GM19043 (cell line): ENCODE measurements around the gene DEFB132.
"Not testable (repeated sequence)": the region's sequence is repeated elsewhere in the genome, so short reads cannot be mapped to it uniquely, and the experiment has no call there.

ENCODE experiments used
- ATAC-seq: cut with Tn5 transposase; IDR thresholded peaks from one replicate; pipeline ENCODE4 v1.9.1; 2021; ENCODE audit warnings: low read depth; ENCODE audit not compliant: unreplicated experiment

Gene DEFB132

GRCh38 chr20:257419-257818 is at the start of gene DEFB132:
DEFB132 (plus strand) TSS chr20:257724; CDS start chr20:257779, 55 bp downstream.
- ATAC-seq: no peak

- no peak for ATAC-seq
Observed at GRCh38 chr20:208942-209566, 48.5 kb upstream of the DEFB132 start.

- no peak for ATAC-seq
Observed at GRCh38 chr20:210809-211502, 46.6 kb upstream of the DEFB132 start.

GRCh38 chr20:214383-214782 is 43.1 kb upstream of the DEFB132 start:
- ATAC-seq: no peak

- no peak for ATAC-seq
Observed at GRCh38 chr20:215796-216195, 41.7 kb upstream of the DEFB132 start.

GRCh38 chr20:217266-217665 is 40.3 kb upstream of the DEFB132 start:
- ATAC-seq: no peak

- no peak for ATAC-seq
Observed at GRCh38 chr20:219290-220115, 38.0 kb upstream of the DEFB132 start.

- ATAC-seq: no peak
Observed at GRCh38 chr20:221258-221830, 36.2 kb upstream of the DEFB132 start.

GRCh38 chr20:225879-226278 is 31.6 kb upstream of the DEFB132 start:
- ATAC-seq: not testable (repeated sequence)

GRCh38 chr20:226958-227357 is 30.6 kb upstream of the DEFB132 start, which contains the start of gene DEFB129:
DEFB129 (plus strand) TSS chr20:227258; CDS start chr20:227289, 31 bp downstream.
- ATAC-seq: no peak

GRCh38 chr20:227439-228105 is 30.0 kb upstream of the DEFB132 start:
- no peak for ATAC-seq

- ATAC-seq: no peak
Observed at GRCh38 chr20:235891-236290, 21.6 kb upstream of the DEFB132 start.

GRCh38 chr20:237489-237888 is 20.0 kb upstream of the DEFB132 start:
- no peak for ATAC-seq

- peak; percentile 64 for ATAC-seq
Observed at GRCh38 chr20:237929-238328, 19.6 kb upstream of the DEFB132 start.

GRCh38 chr20:242905-243304 is 14.6 kb upstream of the DEFB132 start:
- ATAC-seq: no peak

GRCh38 chr20:251354-251753 is 6.2 kb upstream of the DEFB132 start:
- no peak for ATAC-seq

- no peak for ATAC-seq
Observed at GRCh38 chr20:252801-253200, 4.7 kb upstream of the DEFB132 start.

- not testable (repeated sequence) for ATAC-seq
Observed at GRCh38 chr20:253447-253846, 4.1 kb upstream of the DEFB132 start.

- ATAC-seq: no peak
Observed at GRCh38 chr20:258269-258858, 840 bp downstream of the DEFB132 start.

GRCh38 chr20:258963-259362 is 1.4 kb downstream of the DEFB132 start:
- no peak for ATAC-seq
